Body of pancreas (tissue), 4 donors: ENCODE measurements around the gene MOG. TPM values are rescaled to one million over a fixed set of nuclear protein-coding genes. Genes with fewer than 3 reads are reported as not detected.

Experiments
- ATAC-seq: fragments of 150-250 bp; one replicate; pipeline ENCODE4 v1.9.1; 2016
- DNase-seq, 4 donors: peaks; one replicate each; pipeline ENCODE4 v3.0.0-alpha.2; 2019
- H3K27ac ChIP-seq, 4 donors: fragments of 200-600 bp; sonication (generic); 1 replicate in 3 of 4; 2 replicates in 1 of 4; pipeline versions ENCODE4 v1.5.1 to v1.6.1; 2016 to 2019; ENCODE audit warnings: mild to moderate bottlenecking in 1 of 4, mixed read lengths in 1 of 4, moderate library complexity in 1 of 4
- H3K27me3 ChIP-seq, 2 donors: fragments of 200-600 bp; sonication (generic); one replicate each; pipeline ENCODE4 v1.6.0; 2016; ENCODE audit warnings: mild to moderate bottlenecking in 1 of 2
- H3K36me3 ChIP-seq, 2 donors: fragments of 200-600 bp; sonication (generic); replicated peaks in 1 of 2; 2 replicates each; pipeline ENCODE4 v1.5.1; 2016; ENCODE audit warnings: low read depth in 2 of 2; ENCODE audit not compliant: insufficient read depth in 1 of 2
- H3K4me1 ChIP-seq: fragments of 200-600 bp; sonication (generic); one replicate; pipeline ENCODE4 v1.6.0; 2016
- H3K4me3 ChIP-seq, 2 donors: fragments of 200-600 bp; sonication (generic); 1 replicate in 1 of 2; 2 replicates in 1 of 2; pipeline ENCODE4 v1.5.1; 2016 to 2019
- H3K9me3 ChIP-seq, 3 donors: fragments of 200-600 bp; sonication (generic); 1 replicate in 2 of 3; 2 replicates in 1 of 3; pipeline ENCODE4 v1.5.1; 2016
- POLR2A ChIP-seq, 3 donors: fragments of 450-650 bp; IDR thresholded peaks; one replicate each; pipeline ENCODE4 v1.6.1; 2016; ENCODE audit warnings: antibody characterized with exemption in 3 of 3, mild to moderate bottlenecking in 2 of 3
- WGBS, 2 donors: methylation state at CpG; one replicate each; pipeline ENCODE4 v1.1.5; 2017; 5-methylcytosine and 5-hydroxymethylcytosine counted together
- intact Hi-C: fragments of 100-400 bp; cut with DNase I; formaldehyde crosslinking; loops from one replicate; pipeline ENCODE4 v1.15.1; 2023
- total RNA-seq, 2 donors: library from RNA; depleted of rRNA; stranded (reverse); fragments of >200 nt; gene quantifications; one replicate each; pipeline ENCODE4 v1.1.0, GENCODE V29; 2016
- TF ChIP-seq, protein P1 (sequence below), 7 experiments: fragments of 450-650 bp in 4 of 7; fragments of 200-600 bp in 3 of 7; sonication (generic) in 3 of 7; IDR thresholded peaks; one replicate each; pipeline ENCODE4 v1.5.1; 2016 to 2019; ENCODE audit warnings: antibody characterized with exemption in 7 of 7

The MOG gene
- total RNA-seq, 2 donors from 2014 or later: not detected

DNA sequence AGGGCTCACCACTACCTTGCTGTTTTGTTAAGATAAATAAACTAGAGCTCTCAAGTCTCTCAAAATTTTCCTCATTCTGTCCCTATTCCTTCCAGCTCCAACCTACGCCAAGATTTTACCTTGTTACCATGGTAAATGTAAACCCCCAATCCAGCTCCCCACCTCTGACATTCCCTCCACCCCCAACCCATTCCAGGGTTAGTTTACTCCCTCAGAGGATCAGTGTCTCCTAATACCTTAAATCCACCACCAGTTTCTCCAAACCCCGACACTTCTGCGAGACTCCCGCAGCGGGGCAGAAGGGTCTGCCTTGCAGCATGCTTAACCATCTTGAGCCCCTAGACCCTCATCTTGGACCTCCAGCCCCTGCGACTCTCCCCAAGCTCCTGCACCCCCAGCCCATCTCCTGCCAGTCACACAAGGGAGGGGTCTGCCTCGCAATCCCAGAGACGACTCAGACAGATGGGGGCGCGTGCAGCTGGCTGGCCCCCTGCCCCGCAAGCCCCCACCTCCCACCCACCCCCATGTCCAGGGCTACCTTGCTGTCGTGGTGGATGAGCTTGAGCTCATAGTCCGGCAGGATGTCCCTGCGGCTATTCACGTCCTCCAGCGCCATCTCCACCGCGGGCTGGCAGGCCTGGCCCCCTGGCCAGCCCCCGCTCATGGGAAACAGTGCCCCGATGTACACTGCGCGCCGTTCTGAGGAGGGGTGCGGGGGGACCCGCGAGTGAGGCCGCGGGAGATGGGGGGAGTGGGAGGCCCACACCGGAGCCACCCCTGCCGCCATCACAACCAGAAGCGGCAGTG lies 29.7 kb upstream of the MOG start:
- Histone ChIP-seq H3K4me3 (no peak overlapping the region), H3K36me3 (no peaks in the 10 kb centered on the region), H3K27ac (no peak overlapping the region), H3K27me3 (no peaks in the 10 kb centered on the region), H3K4me1 (peaks cover 25% of the 10 kb centered on the region), H3K9me3 (no peaks in the 10 kb centered on the region)
- no peak for DNase-seq
- TF ChIP-seq, protein P1, sequence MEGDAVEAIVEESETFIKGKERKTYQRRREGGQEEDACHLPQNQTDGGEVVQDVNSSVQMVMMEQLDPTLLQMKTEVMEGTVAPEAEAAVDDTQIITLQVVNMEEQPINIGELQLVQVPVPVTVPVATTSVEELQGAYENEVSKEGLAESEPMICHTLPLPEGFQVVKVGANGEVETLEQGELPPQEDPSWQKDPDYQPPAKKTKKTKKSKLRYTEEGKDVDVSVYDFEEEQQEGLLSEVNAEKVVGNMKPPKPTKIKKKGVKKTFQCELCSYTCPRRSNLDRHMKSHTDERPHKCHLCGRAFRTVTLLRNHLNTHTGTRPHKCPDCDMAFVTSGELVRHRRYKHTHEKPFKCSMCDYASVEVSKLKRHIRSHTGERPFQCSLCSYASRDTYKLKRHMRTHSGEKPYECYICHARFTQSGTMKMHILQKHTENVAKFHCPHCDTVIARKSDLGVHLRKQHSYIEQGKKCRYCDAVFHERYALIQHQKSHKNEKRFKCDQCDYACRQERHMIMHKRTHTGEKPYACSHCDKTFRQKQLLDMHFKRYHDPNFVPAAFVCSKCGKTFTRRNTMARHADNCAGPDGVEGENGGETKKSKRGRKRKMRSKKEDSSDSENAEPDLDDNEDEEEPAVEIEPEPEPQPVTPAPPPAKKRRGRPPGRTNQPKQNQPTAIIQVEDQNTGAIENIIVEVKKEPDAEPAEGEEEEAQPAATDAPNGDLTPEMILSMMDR (IDR thresholded peaks at IDR 0.05): no peak
- no peak for TF ChIP-seq POLR2A (IDR thresholded peaks at IDR 0.05)
- WGBS, 2 donors: 18 to 22% methylated on average over 21 to 25 of the region's 31 CpGs
- ATAC-seq: no peak
- intact Hi-C loops: no loop called here

GRCh38 chr6:29627755-29628418 lies 29.0 kb upstream of the MOG start:
- no peaks in the 10 kb centered on the region for H3K9me3 ChIP-seq
- no peaks in the 10 kb centered on the region for H3K36me3 ChIP-seq
- H3K27ac ChIP-seq: peak overlapping the region in 2 of 4 donors; percentile 5 to 29
- ATAC-seq (peak; percentile 10), DNase-seq (peak; percentile 30 to 54 (median 46))
- no peaks in the 10 kb centered on the region for H3K27me3 ChIP-seq
- intact Hi-C loops: no loop called here
- peak overlapping the region in 1 of 2 donors; percentile 30 for H3K4me3 ChIP-seq
- H3K4me1 ChIP-seq: peaks cover 28% of the 10 kb centered on the region
- 1% methylated on average over 20 to 38 of the region's 51 CpGs for WGBS, 2 donors
- peak in 2 of 3 donors; percentile 32 to 35 for TF ChIP-seq POLR2A (IDR thresholded peaks at IDR 0.05)
- TF ChIP-seq, protein P1 (IDR thresholded peaks at IDR 0.05): no peak

GRCh38 chr6:29628419-29629281 lies 28.2 kb upstream of the MOG start:
- H3K4me3 ChIP-seq: peak overlapping the region in 1 of 2 donors; percentile 30
- no peaks in the 10 kb centered on the region for H3K27me3 ChIP-seq
- DNase-seq: peak; percentile 69 to 79 (median 78)
- TF ChIP-seq, protein P1 (IDR thresholded peaks at IDR 0.05): peak in 6 of 7 experiments; percentile 52 to 60 (median 53)
- TF ChIP-seq POLR2A (IDR thresholded peaks at IDR 0.05): no peak
- peaks cover 34% of the 10 kb centered on the region for H3K4me1 ChIP-seq
- ATAC-seq: peak; percentile 57
- no peaks in the 10 kb centered on the region for H3K36me3 ChIP-seq
- WGBS, 2 donors: 2 to 3% methylated on average over 28 to 32 of the region's 32 CpGs
- intact Hi-C loops: no loop called here
- no peaks in the 10 kb centered on the region for H3K9me3 ChIP-seq
- peak overlapping the region in 2 of 4 donors; percentile 5 to 29 for H3K27ac ChIP-seq

DNA sequence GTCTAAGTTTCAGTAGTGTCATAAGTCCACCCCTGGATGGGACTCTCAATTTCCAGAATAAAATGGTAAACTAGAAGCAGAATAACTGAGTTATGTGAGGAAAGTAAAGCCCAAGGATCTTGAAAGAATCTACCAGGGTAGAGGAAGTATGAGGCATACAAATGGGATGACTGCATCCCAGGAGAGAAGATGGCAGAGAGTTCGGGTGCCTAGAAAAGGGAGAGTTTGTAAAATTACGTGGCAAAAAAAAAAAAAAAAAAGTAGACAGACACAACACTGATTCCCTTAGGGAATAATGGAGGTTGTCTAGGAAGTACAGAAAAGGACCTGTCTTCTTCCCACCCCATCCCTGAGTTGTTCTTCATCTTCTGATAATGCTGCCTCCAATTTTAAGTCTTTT lies 27.3 kb upstream of the MOG start:
- Histone ChIP-seq H3K9me3 (no peaks in the 10 kb centered on the region), H3K4me3 (no peak overlapping the region), H3K27ac (no peak overlapping the region), H3K27me3 (no peaks in the 10 kb centered on the region), H3K4me1 (peaks cover 35% of the 10 kb centered on the region), H3K36me3 (no peaks in the 10 kb centered on the region)
- WGBS, 2 donors: 83 to 86% methylated on average over 2 of the region's 2 CpGs
- no peak for TF ChIP-seq POLR2A (IDR thresholded peaks at IDR 0.05)
- TF ChIP-seq, protein P1 (IDR thresholded peaks at IDR 0.05): no peak
- intact Hi-C loops: no loop called here
- DNase-seq (no peak), ATAC-seq (no peak)
